ENCODE data around the gene TLE1. TPM values are rescaled to one million over a fixed set of nuclear protein-coding genes. Genes with fewer than 3 reads are reported as not detected.
"Not testable (repeated sequence)": the region's sequence is repeated elsewhere in the genome, so short reads cannot be mapped to it uniquely, and the experiment has no call there.

TLE1 gene
- total RNA-seq, 6 experiments from 2014 or later, result 6.7 to 15.3 (median 13.0) TPM

- Mint-ChIP-seq H3K27me3 (ENCODE audit: insufficient read depth) (no peaks in the 10 kb centered on the region), H3K4me1 (ENCODE audit: low read depth) (peaks cover 39% of the 10 kb centered on the region), H3K36me3 (ENCODE audit: low read depth) (peaks cover 15% of the 10 kb centered on the region), H3K9me3 (no peaks in the 10 kb centered on the region), H3K4me3 (no peak overlapping the region), H3K27ac (no peak overlapping the region)
- no peak for DNase-seq
- TF ChIP-seq CTCF (IDR thresholded peaks at IDR 0.05), result no peak
Measured at GRCh38 chr9:81652058-81652687, 37.2 kb downstream of the TLE1 start.

- no peak for DNase-seq
- no peaks in the 10 kb centered on the region for H3K27me3 Mint-ChIP-seq (ENCODE audit: insufficient read depth)
- no peak for TF ChIP-seq CTCF (IDR thresholded peaks at IDR 0.05)
- H3K36me3 Mint-ChIP-seq (ENCODE audit: low read depth), result peaks cover 15% of the 10 kb centered on the region
- H3K27ac Mint-ChIP-seq, result no peak overlapping the region
- peaks cover 30% of the 10 kb centered on the region for H3K4me1 Mint-ChIP-seq (ENCODE audit: low read depth)
- no peak overlapping the region for H3K4me3 Mint-ChIP-seq
- H3K9me3 Mint-ChIP-seq, result no peaks in the 10 kb centered on the region
Measured at GRCh38 chr9:81650586-81651515, 38.5 kb downstream of the TLE1 start.

- no peak for DNase-seq
- Mint-ChIP-seq H3K27ac (no peak overlapping the region), H3K4me3 (no peak overlapping the region), H3K4me1 (ENCODE audit: low read depth) (peaks cover 28% of the 10 kb centered on the region), H3K36me3 (ENCODE audit: low read depth) (peaks cover 15% of the 10 kb centered on the region), H3K9me3 (no peaks in the 10 kb centered on the region), H3K27me3 (ENCODE audit: insufficient read depth) (no peaks in the 10 kb centered on the region)
- TF ChIP-seq CTCF (IDR thresholded peaks at IDR 0.05), result no peak
Measured at GRCh38 chr9:81649475-81650240, 39.7 kb downstream of the TLE1 start.

GRCh38 chr9:81648891-81649290 lies 40.5 kb downstream of the TLE1 start:
- H3K4me1 Mint-ChIP-seq (ENCODE audit: low read depth), result peaks cover 20% of the 10 kb centered on the region
- no peak for DNase-seq
- no peak overlapping the region for H3K27ac Mint-ChIP-seq
- no peak for TF ChIP-seq CTCF (IDR thresholded peaks at IDR 0.05)
- peaks cover 16% of the 10 kb centered on the region for H3K36me3 Mint-ChIP-seq (ENCODE audit: low read depth)
- H3K4me3 Mint-ChIP-seq, result no peak overlapping the region
- no peaks in the 10 kb centered on the region for H3K9me3 Mint-ChIP-seq
- H3K27me3 Mint-ChIP-seq (ENCODE audit: insufficient read depth), result no peaks in the 10 kb centered on the region

GRCh38 chr9:81646337-81646736 lies 43.0 kb downstream of the TLE1 start:
- Mint-ChIP-seq H3K36me3 (ENCODE audit: low read depth) (peaks cover 22% of the 10 kb centered on the region), H3K4me1 (ENCODE audit: low read depth) (no peaks in the 10 kb centered on the region), H3K4me3 (no peak overlapping the region), H3K27me3 (ENCODE audit: insufficient read depth) (no peaks in the 10 kb centered on the region), H3K9me3 (no peaks in the 10 kb centered on the region), H3K27ac (no peak overlapping the region)
- no peak for DNase-seq
- no peak for TF ChIP-seq CTCF (IDR thresholded peaks at IDR 0.05)

- H3K4me1 Mint-ChIP-seq (ENCODE audit: low read depth); DNase-seq; H3K27me3 Mint-ChIP-seq (ENCODE audit: insufficient read depth); H3K4me3 Mint-ChIP-seq; H3K27ac Mint-ChIP-seq; H3K9me3 Mint-ChIP-seq: not testable (repeated sequence)
- peaks cover 10% of the 10 kb centered on the region for H3K36me3 Mint-ChIP-seq (ENCODE audit: low read depth)
Measured at GRCh38 chr9:81644513-81644912, 44.8 kb downstream of the TLE1 start.
